HCT116 (cell line): Measurements from ENCODE around the gene GAREM2. TPM values are rescaled to one million over a fixed set of nuclear protein-coding genes. Genes with fewer than 3 reads are reported as not detected.

ENCODE experiments used
- ATAC-seq: fragments of 200-7000 bp; cut with Tn5 transposase; 2 replicates; pipeline ENCODE4 v1.9.1; 2020; ENCODE audit warnings: mild to moderate bottlenecking, moderate library complexity
- BruUV-seq: library from RNA; stranded (reverse); fragments of 400-500 nt; replicated peaks from 2 replicates; lab custom pipeline; 2021; lab: Mats Ljungman, UMichigan
- CTCF ChIA-PET: fragments of 300-600 bp; sonication (Branson Sonifier 250); formaldehyde crosslinking; loops from one replicate; lab custom pipeline; 2021; ENCODE audit warnings: antibody characterized with exemption; lab: Charles Lee
- POLR2A ChIA-PET: fragments of 300-600, 350-600 bp; sonication (Branson Sonifier 250); formaldehyde crosslinking; loops from one replicate; lab custom pipeline; 2021; ENCODE audit warnings: antibody characterized with exemption; lab: Charles Lee
- RAD21 ChIA-PET, 2 experiments: fragments of 300-600 bp; sonication (Branson Sonifier 250); formaldehyde crosslinking; loops; one replicate each; lab custom pipeline; 2023; ENCODE audit warnings: low total read pairs in 2 of 2; ENCODE audit not compliant: uncharacterized antibody in 2 of 2, unreplicated experiment in 2 of 2, low non-redundant PET in 1 of 2; lab: Charles Lee
- DNase-seq: peaks from one replicate; pipeline ENCODE4 v3.0.0-alpha.2; 2010; ENCODE audit warnings: low read depth, low spot score
- H2AFZ ChIP-seq: fragments of 200-600 bp; shearing (Covaris generic), sonication (generic); 2 replicates; pipeline ENCODE4 v1.6.1; 2017; ENCODE audit warnings: low read depth, mixed run types, mixed read lengths, antibody characterized with exemption, low read length; ENCODE audit not compliant: poor library complexity, severe bottlenecking
- H3K27ac ChIP-seq: 2 replicates; pipeline ENCODE4 v1.5.1; 2012; ENCODE audit warnings: low read depth, low read length
- H3K27me3 ChIP-seq: fragments of 200-600 bp; sonication (generic); 2 replicates; pipeline ENCODE4 v1.6.1; 2016; ENCODE audit warnings: mixed run types, low read length, mixed read lengths; ENCODE audit not compliant: insufficient read depth
- H3K36me3 ChIP-seq, 2 experiments: fragments of 200-500 bp in 1 of 2; fragments of 200-600 bp in 1 of 2; sonication (Bioruptor generic) in 1 of 2; sonication (generic) in 1 of 2; 2 replicates each; pipeline versions ENCODE4 v1.5.1 to v1.6.1; 2014 to 2016; ENCODE audit warnings: low read length in 2 of 2, inconsistent platforms in 1 of 2, mixed read lengths in 1 of 2, mixed run types in 1 of 2; ENCODE audit not compliant: insufficient read depth in 2 of 2, control insufficient read depth in 1 of 2
- H3K4me1 ChIP-seq, 2 experiments: fragments of 200-600 bp in 1 of 2; sonication (generic) in 1 of 2; 2 replicates each; pipeline versions ENCODE4 v1.5.1 to v1.6.1; 2012 to 2017; ENCODE audit warnings: low read length in 2 of 2, inconsistent platforms in 1 of 2, mild to moderate bottlenecking in 1 of 2, mixed read lengths in 1 of 2, mixed run types in 1 of 2, moderate library complexity in 1 of 2; ENCODE audit not compliant: insufficient read depth in 2 of 2, control insufficient read depth in 1 of 2
- H3K4me2 ChIP-seq: fragments of 200-600 bp; sonication (generic); 2 replicates; pipeline ENCODE4 v1.6.1; 2017; ENCODE audit warnings: mixed run types, low read length, mixed read lengths
- H3K4me3 ChIP-seq, 2 experiments: fragments of 200-600 bp in 1 of 2; sonication (generic) in 1 of 2; replicated peaks in 1 of 2; 2 replicates each; pipeline ENCODE4 v1.5.1; 2011 to 2016; ENCODE audit warnings: low read length in 2 of 2, control low read depth in 1 of 2, low read depth in 1 of 2, mild to moderate bottlenecking in 1 of 2, mixed read lengths in 1 of 2, mixed run types in 1 of 2
- H3K79me2 ChIP-seq: fragments of 200-600 bp; sonication (generic); 2 replicates; pipeline ENCODE4 v1.6.1; 2017; ENCODE audit warnings: mild to moderate bottlenecking, mixed run types, low read length, moderate library complexity, mixed read lengths; ENCODE audit not compliant: insufficient read depth
- H3K9ac ChIP-seq: fragments of 200-600 bp; sonication (generic); 2 replicates; pipeline ENCODE4 v1.6.1; 2016; ENCODE audit warnings: low read length, mixed read lengths
- H3K9me2 ChIP-seq: fragments of 200-600 bp; sonication (generic), shearing (Covaris generic); 2 replicates; pipeline ENCODE4 v1.6.1; 2017; ENCODE audit warnings: mixed run types, mild to moderate bottlenecking, moderate library complexity; ENCODE audit not compliant: insufficient read depth
- H3K9me3 ChIP-seq, 2 experiments: fragments of 200-500 bp in 1 of 2; fragments of 200-600 bp in 1 of 2; sonication (Bioruptor generic) in 1 of 2; sonication (generic) in 1 of 2; 2 replicates each; pipeline ENCODE4 v1.6.1; 2014 to 2017; ENCODE audit warnings: low read length in 2 of 2, mixed read lengths in 2 of 2, inconsistent platforms in 1 of 2, low read depth in 1 of 2, mild to moderate bottlenecking in 1 of 2, mixed run types in 1 of 2, moderate library complexity in 1 of 2; ENCODE audit not compliant: control insufficient read depth in 1 of 2, insufficient read depth in 1 of 2
- H4K20me1 ChIP-seq: fragments of 200-600 bp; sonication (generic), shearing (Covaris generic); 2 replicates; pipeline ENCODE4 v1.6.1; 2017; ENCODE audit warnings: mixed run types, mild to moderate bottlenecking, moderate library complexity; ENCODE audit not compliant: insufficient read depth
- ATF3 ChIP-seq: IDR thresholded peaks from 2 replicates; pipeline ENCODE4 v1.6.1; 2012
- CBX3 ChIP-seq: IDR thresholded peaks from 2 replicates; pipeline ENCODE4 v1.6.1; 2012; ENCODE audit warnings: low read depth
- CEBPB ChIP-seq: IDR thresholded peaks from 2 replicates; pipeline ENCODE4 v1.6.1; 2012; ENCODE audit warnings: low read depth
- CTCF ChIP-seq, 3 experiments: fragments of 200-600 bp in 1 of 3; sonication (generic) in 1 of 3; IDR thresholded peaks in 2 of 3; conservative IDR thresholded peaks in 1 of 3; 2 replicates each; pipeline ENCODE4 v1.5.1; 2012 to 2017; ENCODE audit warnings: low read depth in 2 of 3, low read length in 2 of 3, antibody characterized with exemption in 1 of 3, borderline replicate concordance in 1 of 3, control low read depth in 1 of 3, mild to moderate bottlenecking in 1 of 3, mixed read lengths in 1 of 3, mixed run types in 1 of 3, moderate library complexity in 1 of 3; ENCODE audit not compliant: insufficient read depth in 1 of 3
- ELF1 ChIP-seq: IDR thresholded peaks from 2 replicates; pipeline ENCODE4 v1.6.1; 2012; ENCODE audit warnings: low read depth, borderline replicate concordance
- EZH2 ChIP-seq: fragments of 200-600 bp; sonication (generic); IDR thresholded peaks from 2 replicates; pipeline ENCODE4 v1.6.1; 2017; ENCODE audit warnings: antibody characterized with exemption, mixed run types
- EZH2phosphoT487 ChIP-seq: fragments of 200-600 bp; IDR thresholded peaks from 2 replicates; pipeline ENCODE4 v1.6.1; 2018; ENCODE audit warnings: antibody characterized with exemption, borderline replicate concordance
- FOSL1 ChIP-seq: IDR thresholded peaks from 2 replicates; pipeline ENCODE4 v1.6.1; 2012; ENCODE audit warnings: low read depth
- JUND ChIP-seq: IDR thresholded peaks from 2 replicates; pipeline ENCODE4 v1.6.1; 2012
- MAX ChIP-seq: IDR thresholded peaks from 2 replicates; pipeline ENCODE4 v1.6.1; 2012
- POLR2A ChIP-seq: IDR thresholded peaks from 2 replicates; pipeline ENCODE4 v1.7.0; 2011; ENCODE audit warnings: borderline replicate concordance; ENCODE audit not compliant: insufficient read depth, insufficient read length; ENCODE audit errors: extremely low read depth
- POLR2AphosphoS5 ChIP-seq: IDR thresholded peaks from 2 replicates; pipeline ENCODE4 v1.6.1; 2011; ENCODE audit warnings: mild to moderate bottlenecking, low read depth, low read length, moderate library complexity
- RAD21 ChIP-seq: IDR thresholded peaks from 2 replicates; pipeline ENCODE4 v1.6.1; 2012; ENCODE audit warnings: low read depth, mild to moderate bottlenecking
- SIN3A ChIP-seq: IDR thresholded peaks from 2 replicates; pipeline ENCODE4 v1.6.1; 2012; ENCODE audit warnings: low read depth
- SP1 ChIP-seq: IDR thresholded peaks from 2 replicates; pipeline ENCODE4 v1.6.1; 2012; ENCODE audit warnings: low read depth
- TCF7L2 ChIP-seq: IDR thresholded peaks from 2 replicates; pipeline ENCODE4 v1.7.0; 2011; ENCODE audit warnings: borderline replicate concordance, inconsistent platforms; ENCODE audit not compliant: insufficient read depth, insufficient read length; ENCODE audit errors: extremely low read depth
- YY1 ChIP-seq: IDR thresholded peaks from 2 replicates; pipeline ENCODE4 v1.6.1; 2011; ENCODE audit warnings: low read length, low read depth, moderate library complexity, mild to moderate bottlenecking; ENCODE audit not compliant: insufficient replicate concordance; ENCODE audit errors: extremely low read depth
- ZBTB33 ChIP-seq: IDR thresholded peaks from 2 replicates; pipeline ENCODE4 v1.6.1; 2011; ENCODE audit warnings: mild to moderate bottlenecking, low read length, moderate library complexity; ENCODE audit not compliant: insufficient replicate concordance; ENCODE audit errors: extremely low read depth
- ZFX ChIP-seq: fragments of 450-650 bp; IDR thresholded peaks from 2 replicates; pipeline ENCODE4 v1.6.1; 2017
- ZNF274 ChIP-seq: fragments of 200-500 bp; sonication (Bioruptor generic); IDR thresholded peaks from 2 replicates; pipeline ENCODE4 v1.6.1; 2014; ENCODE audit warnings: mild to moderate bottlenecking, low read depth, low read length, inconsistent platforms
- intact Hi-C: fragments of 100-400 bp; cut with micrococcal nuclease; formaldehyde crosslinking; loops from 2 replicates; pipeline ENCODE4 v1.10.0; 2022
- total RNA-seq: library from RNA; stranded (reverse); gene quantifications from one replicate; pipeline ENCODE4 v1.2.1, GENCODE V29; 2021; ENCODE audit not compliant: unreplicated experiment

Gene GAREM2
- total RNA-seq, 1 experiment from 2014 or later = 13.3 TPM

- intact Hi-C loops = loop anchor here (10.0 kb wide), 1 partner anchor 336 kb away; no protein-coding TSS in a partner anchor
- CTCF ChIA-PET = no interaction called here
Measured at GRCh38 chr2:26238311-26238958, 65.5 kb downstream of the GAREM2 start.

More at GRCh38 chr2:26238311-26238958, 65.5 kb downstream of the GAREM2 start:
- Histone ChIP-seq H2AFZ (no peak overlapping the region), H4K20me1 (no peaks in the 10 kb centered on the region), H3K36me3 (peaks cover 3 to 29% of the 10 kb centered on the region in 2 experiments; a peak in 2 of 4 replicates), H3K79me2 (peaks cover 42% of the 10 kb centered on the region), H3K4me1 (peaks cover 5 to 21% of the 10 kb centered on the region in 2 experiments; a peak in 3 of 4 replicates), H3K9ac (no peak overlapping the region), H3K27me3 (no peaks in the 10 kb centered on the region), H3K4me3 (no peak overlapping the region), H3K4me2 (no peak overlapping the region), H3K9me2 (no peaks in the 10 kb centered on the region), H3K9me3 (no peaks in the 10 kb centered on the region), H3K27ac (no peak overlapping the region)
- DNase-seq = no peak
- BruUV-seq = no TSS peak
- RAD21 ChIA-PET = no interaction called here
- POLR2A ChIA-PET = no interaction called here
- no peak for TF ChIP-seq EZH2
- TF ChIP-seq RAD21 = no peak
- no peak for TF ChIP-seq ZBTB33
- TF ChIP-seq TCF7L2 = no peak
- TF ChIP-seq SIN3A = no peak
- no peak for TF ChIP-seq CTCF (IDR thresholded peaks at IDR 0.05 in 2 of 3, conservative IDR thresholded peaks at IDR 0.05 in 1 of 3; ENCODE audit: borderline replicate concordance in 1 of 3, insufficient read depth in 1 of 3, low read depth in 2 of 3, low read length in 2 of 3)
- TF ChIP-seq SP1 = no peak
- no peak for TF ChIP-seq YY1
- TF ChIP-seq ZFX = no peak
- TF ChIP-seq ZNF274 = no peak
- no peak for TF ChIP-seq CBX3
- no peak for TF ChIP-seq POLR2A
- TF ChIP-seq ELF1 = no peak
- no peak for TF ChIP-seq JUND
- no peak for TF ChIP-seq EZH2phosphoT487
- no peak for TF ChIP-seq FOSL1
- TF ChIP-seq CEBPB = no peak
- no peak for TF ChIP-seq POLR2AphosphoS5
- no peak for TF ChIP-seq ATF3
- TF ChIP-seq MAX = no peak
- ATAC-seq = no peak
